Omental fat pad (tissue), 4 donors: ENCODE measurements around the gene SH3RF1. TPM values are rescaled to one million over a fixed set of nuclear protein-coding genes. Genes with fewer than 3 reads are reported as not detected.

ENCODE experiments used
- ATAC-seq: fragments of 150-250 bp; one replicate; pipeline ENCODE4 v1.9.1; 2016; ENCODE audit warnings: mild to moderate bottlenecking, moderate library complexity; ENCODE audit not compliant: low FRiP score
- DNase-seq: peaks from one replicate; pipeline ENCODE4 v3.0.0-alpha.2; 2019; ENCODE audit warnings: low spot score
- CTCF ChIP-seq, 3 donors: fragments of 450-650 bp; IDR thresholded peaks; one replicate each; pipeline ENCODE4 v1.5.1; 2016 to 2017; ENCODE audit warnings: antibody characterized with exemption in 3 of 3, mild to moderate bottlenecking in 3 of 3, moderate library complexity in 2 of 3
- total RNA-seq, 4 donors: library from RNA; depleted of rRNA; stranded (reverse); fragments of >200 nt; gene quantifications; one replicate each; pipeline ENCODE4 v1.1.0, GENCODE V29; 2016

Gene SH3RF1
- total RNA-seq, 4 donors from 2014 or later, result 15.9 to 28.5 (median 23.5) TPM

- ATAC-seq, result no peak
- no peak for DNase-seq
- TF ChIP-seq CTCF (IDR thresholded peaks at IDR 0.05), result no peak
Observed at GRCh38 chr4:169158046-169158445, 112.7 kb downstream of the SH3RF1 start.

GRCh38 chr4:169156392-169156791, 114.4 kb downstream of the SH3RF1 start:
- no peak for DNase-seq
- ATAC-seq, result no peak
- TF ChIP-seq CTCF (IDR thresholded peaks at IDR 0.05), result no peak

GRCh38 chr4:169154121-169154520, 116.6 kb downstream of the SH3RF1 start:
- DNase-seq (no peak), ATAC-seq (no peak)
- TF ChIP-seq CTCF (IDR thresholded peaks at IDR 0.05), result no peak

- DNase-seq, result no peak
- TF ChIP-seq CTCF (IDR thresholded peaks at IDR 0.05), result no peak
- no peak for ATAC-seq
Observed at GRCh38 chr4:169153481-169154087, 117.2 kb downstream of the SH3RF1 start.

- TF ChIP-seq CTCF (IDR thresholded peaks at IDR 0.05), result no peak
- ATAC-seq (no peak), DNase-seq (no peak)
Observed at GRCh38 chr4:169152899-169153298, 117.9 kb downstream of the SH3RF1 start.

- no peak for ATAC-seq
- TF ChIP-seq CTCF (IDR thresholded peaks at IDR 0.05), result no peak
Observed at GRCh38 chr4:169152098-169152497, 118.7 kb downstream of the SH3RF1 start.

GRCh38 chr4:169151671-169152070, 119.1 kb downstream of the SH3RF1 start:
- no peak for ATAC-seq
- TF ChIP-seq CTCF (IDR thresholded peaks at IDR 0.05), result no peak

More at GRCh38 chr4:169152098-169152497, 118.7 kb downstream of the SH3RF1 start:
- no peak for DNase-seq

More at GRCh38 chr4:169151671-169152070, 119.1 kb downstream of the SH3RF1 start:
- DNase-seq, result no peak
